CD14-positive monocyte (primary cell): ENCODE data around the gene GNS. TPM values are rescaled to one million over a fixed set of nuclear protein-coding genes. Genes with fewer than 3 reads are reported as not detected.
A peak's percentile ranks its signal among the peaks of the same experiment; 100 is the strongest.

ENCODE experiments used
- DNase-seq, 3 donors: peaks; one replicate each; pipeline ENCODE4 v3.0.0-alpha.2; 2011 to 2022
- H2AFZ ChIP-seq: 2 replicates; pipeline ENCODE4 v1.6.0; 2012; ENCODE audit warnings: mild to moderate bottlenecking, low read depth, low read length, inconsistent platforms; ENCODE audit not compliant: insufficient read depth, poor library complexity, severe bottlenecking
- H3K27ac ChIP-seq, 2 donors: 1 replicate in 1 of 2; 2 replicates in 1 of 2; pipeline ENCODE4 v1.5.1; 2012 to 2013; ENCODE audit warnings: low read length in 2 of 2, control low read depth in 1 of 2, inconsistent platforms in 1 of 2, low read depth in 1 of 2, mild to moderate bottlenecking in 1 of 2
- H3K27me3 ChIP-seq, 2 donors: one replicate each; pipeline versions ENCODE4 v1.6.0 to v1.6.1; 2011 to 2013; ENCODE audit warnings: low read length in 2 of 2; ENCODE audit not compliant: control insufficient read depth in 2 of 2, insufficient read depth in 2 of 2
- H3K36me3 ChIP-seq, 2 donors: replicated peaks in 1 of 2; 1 replicate in 1 of 2; 2 replicates in 1 of 2; pipeline versions ENCODE4 v1.5.1 to v1.6.1; 2012 to 2013; ENCODE audit warnings: low read length in 2 of 2, control low read depth in 1 of 2, inconsistent platforms in 1 of 2, mild to moderate bottlenecking in 1 of 2; ENCODE audit not compliant: insufficient read depth in 2 of 2, control insufficient read depth in 1 of 2
- H3K4me1 ChIP-seq, 2 donors: 1 replicate in 1 of 2; 2 replicates in 1 of 2; pipeline versions ENCODE4 v1.5.1 to v1.6.1; 2012 to 2013; ENCODE audit warnings: low read length in 2 of 2, control low read depth in 1 of 2, inconsistent platforms in 1 of 2, mild to moderate bottlenecking in 1 of 2, moderate library complexity in 1 of 2; ENCODE audit not compliant: insufficient read depth in 2 of 2, control insufficient read depth in 1 of 2
- H3K4me2 ChIP-seq: replicated peaks from 2 replicates; pipeline ENCODE3; 2012; ENCODE audit warnings: low read length, moderate library complexity, mild to moderate bottlenecking; ENCODE audit not compliant: poor library complexity, severe bottlenecking; ENCODE audit errors: extremely low read depth
- H3K4me3 ChIP-seq, 3 experiments: fragments of 200-600 bp in 1 of 3; sonication (generic) in 1 of 3; replicated peaks in 1 of 3; 1 replicate in 2 of 3; 2 replicates in 1 of 3; pipeline ENCODE4 v1.5.1; 2011 to 2013; ENCODE audit warnings: low read length in 3 of 3, mild to moderate bottlenecking in 3 of 3, control low read depth in 2 of 3, low read depth in 2 of 3, inconsistent platforms in 1 of 3, moderate library complexity in 1 of 3
- H3K79me2 ChIP-seq: 2 replicates; pipeline ENCODE4 v1.6.0; 2012; ENCODE audit warnings: mild to moderate bottlenecking, control low read depth, inconsistent platforms, low read length, moderate library complexity; ENCODE audit not compliant: insufficient read depth
- H3K9ac ChIP-seq: 2 replicates; pipeline ENCODE4 v1.6.0; 2017; ENCODE audit warnings: low read length, mild to moderate bottlenecking; ENCODE audit not compliant: insufficient read depth, poor library complexity, severe bottlenecking
- H3K9me3 ChIP-seq, 2 donors: replicated peaks in 1 of 2; 1 replicate in 1 of 2; 2 replicates in 1 of 2; pipeline versions ENCODE4 v1.5.1 to v1.6.1; 2012 to 2013; ENCODE audit warnings: low read length in 2 of 2, control low read depth in 1 of 2; ENCODE audit not compliant: control insufficient read depth in 1 of 2, insufficient read depth in 1 of 2
- H4K20me1 ChIP-seq: 2 replicates; pipeline ENCODE4 v1.6.0; 2012; ENCODE audit warnings: mild to moderate bottlenecking, low read length, control low read depth, moderate library complexity; ENCODE audit not compliant: insufficient read depth
- H3K27ac Mint-ChIP-seq, 7 donors: one replicate each; pipeline ENCODE4 v1.8.0; 2020; ENCODE audit warnings: mild to moderate bottlenecking in 7 of 7, mixed read lengths in 7 of 7, moderate library complexity in 6 of 7, inconsistent platforms in 2 of 7
- H3K27me3 Mint-ChIP-seq, 3 donors: one replicate each; pipeline ENCODE4 v1.8.0; 2021 to 2022; ENCODE audit warnings: low read depth in 3 of 3, mild to moderate bottlenecking in 3 of 3, mixed read lengths in 3 of 3, moderate library complexity in 3 of 3, inconsistent platforms in 1 of 3
- H3K36me3 Mint-ChIP-seq, 2 donors: one replicate each; pipeline ENCODE4 v1.8.0; 2020; ENCODE audit warnings: mixed read lengths in 2 of 2, inconsistent platforms in 1 of 2, mild to moderate bottlenecking in 1 of 2
- H3K4me1 Mint-ChIP-seq: one replicate; pipeline ENCODE4 v1.8.0; 2020; ENCODE audit warnings: mild to moderate bottlenecking, mixed read lengths
- H3K4me3 Mint-ChIP-seq, 2 donors: one replicate each; pipeline ENCODE4 v1.8.0; 2020; ENCODE audit warnings: mild to moderate bottlenecking in 2 of 2, mixed read lengths in 2 of 2, moderate library complexity in 1 of 2
- H3K9me3 Mint-ChIP-seq, 7 donors: one replicate each; pipeline ENCODE4 v1.8.0; 2020 to 2022; ENCODE audit warnings: mixed read lengths in 7 of 7, mild to moderate bottlenecking in 6 of 7, moderate library complexity in 6 of 7, inconsistent platforms in 2 of 7
- WGBS: methylation state at CpG from one replicate; pipeline ENCODE4 v1.1.5; 2013; ENCODE audit warnings: missing lambda C conversion rate; ENCODE audit not compliant: insufficient coverage; 5-methylcytosine and 5-hydroxymethylcytosine counted together
- intact Hi-C, 2 donors: fragments of 100-400 bp; cut with micrococcal nuclease; formaldehyde crosslinking; loops; one replicate each; pipeline versions ENCODE4 v1.15.0 to v1.15.1; 2023
- polyA plus RNA-seq, 3 donors: library from polyadenylated mRNA; depleted of rRNA in 1 of 3; unstranded in 2 of 3; stranded (reverse) in 1 of 3; fragments of 300-500 nt in 2 of 3; fragments of >200 nt in 1 of 3; fragmentation: Illumina TruSeq in 2 of 3; gene quantifications; 1 replicate in 2 of 3; 2 replicates in 1 of 3; pipeline ENCODE4 v1.2.3, GENCODE V29; 2012 to 2021
- TF ChIP-seq, protein P1 (sequence below): fragments of 200-600 bp; IDR thresholded peaks from one replicate; pipeline ENCODE4 v1.8.0; 2022; ENCODE audit warnings: antibody characterized with exemption, mild to moderate bottlenecking

Gene GNS
- polyA plus RNA-seq, 3 donors, result 103 to 274 (median 203) TPM

DNA sequence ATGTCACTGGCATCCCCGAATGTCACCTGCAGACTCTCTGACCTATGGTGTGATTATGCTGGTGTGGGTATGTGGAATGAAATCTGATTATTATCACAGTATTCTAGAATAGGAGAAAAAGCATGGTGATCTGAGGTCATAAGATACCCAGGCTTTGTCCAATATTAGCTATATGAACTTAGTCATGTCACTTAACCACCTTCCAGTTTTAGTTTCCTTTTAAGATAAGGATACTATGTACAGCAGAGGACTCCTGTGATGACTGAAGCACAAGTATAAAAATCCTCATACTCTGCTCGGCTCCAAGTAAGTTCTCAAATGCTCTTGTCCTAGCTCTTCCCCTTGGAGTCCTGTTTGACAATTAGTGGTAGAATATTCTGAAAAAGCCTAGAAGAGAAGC, 2.8 kb downstream of the GNS start:
- Histone ChIP-seq H2AFZ (no peak overlapping the region), H3K4me1 (peaks cover 87 to 94% of the 10 kb centered on the region in 2 donors), H4K20me1 (peaks cover 19% of the 10 kb centered on the region), H3K27me3 (no peaks in the 10 kb centered on the region), H3K4me2 (peak overlapping the region; percentile 96), H3K36me3 (peaks cover 4 to 10% of the 10 kb centered on the region in 2 donors), H3K27ac (peak overlapping the region; percentile 44 to 90), H3K79me2 (peaks cover 78% of the 10 kb centered on the region), H3K9ac (no peak overlapping the region), H3K4me3 (peak overlapping the region in 1 of 3 experiments; percentile 99), H3K9me3 (no peaks in the 10 kb centered on the region)
- peak in 1 of 3 donors; percentile 26 for DNase-seq
- Mint-ChIP-seq H3K27ac (peak overlapping the region; percentile 90 to 95 (median 92)), H3K27me3 (no peaks in the 10 kb centered on the region), H3K4me1 (peaks cover 83% of the 10 kb centered on the region), H3K36me3 (peaks cover 27 to 43% of the 10 kb centered on the region in 2 donors), H3K4me3 (no peak overlapping the region), H3K9me3 (no peaks in the 10 kb centered on the region)
- intact Hi-C loops, result loop anchor here (5.0 kb wide), 2 partner anchors 39 to 144 kb away; partner anchors contain the start of gene RASSF3 (in 1 of the 2)
- TF ChIP-seq, protein P1, sequence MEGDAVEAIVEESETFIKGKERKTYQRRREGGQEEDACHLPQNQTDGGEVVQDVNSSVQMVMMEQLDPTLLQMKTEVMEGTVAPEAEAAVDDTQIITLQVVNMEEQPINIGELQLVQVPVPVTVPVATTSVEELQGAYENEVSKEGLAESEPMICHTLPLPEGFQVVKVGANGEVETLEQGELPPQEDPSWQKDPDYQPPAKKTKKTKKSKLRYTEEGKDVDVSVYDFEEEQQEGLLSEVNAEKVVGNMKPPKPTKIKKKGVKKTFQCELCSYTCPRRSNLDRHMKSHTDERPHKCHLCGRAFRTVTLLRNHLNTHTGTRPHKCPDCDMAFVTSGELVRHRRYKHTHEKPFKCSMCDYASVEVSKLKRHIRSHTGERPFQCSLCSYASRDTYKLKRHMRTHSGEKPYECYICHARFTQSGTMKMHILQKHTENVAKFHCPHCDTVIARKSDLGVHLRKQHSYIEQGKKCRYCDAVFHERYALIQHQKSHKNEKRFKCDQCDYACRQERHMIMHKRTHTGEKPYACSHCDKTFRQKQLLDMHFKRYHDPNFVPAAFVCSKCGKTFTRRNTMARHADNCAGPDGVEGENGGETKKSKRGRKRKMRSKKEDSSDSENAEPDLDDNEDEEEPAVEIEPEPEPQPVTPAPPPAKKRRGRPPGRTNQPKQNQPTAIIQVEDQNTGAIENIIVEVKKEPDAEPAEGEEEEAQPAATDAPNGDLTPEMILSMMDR, result no peak
- WGBS, result no CpG with 5 or more reads among the region's 2 CpGs

DNA sequence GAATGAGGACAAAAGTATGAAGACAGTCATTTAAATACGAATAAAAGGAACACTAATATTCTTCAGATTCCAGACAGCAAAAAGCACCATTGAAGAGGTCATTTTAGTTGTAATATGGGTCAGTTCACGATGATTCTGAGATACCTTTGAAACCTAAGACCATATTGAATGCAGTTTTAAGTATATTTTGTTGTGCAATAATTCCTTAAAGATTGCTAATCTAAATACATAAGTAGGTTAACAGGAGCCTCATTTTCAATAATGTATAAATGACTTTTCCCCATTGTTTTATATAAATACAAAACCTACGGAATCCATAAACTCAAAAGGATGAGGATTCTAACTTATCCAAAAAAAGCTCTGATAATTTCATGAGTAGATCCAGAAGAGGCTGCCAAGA, 5.8 kb downstream of the GNS start:
- Histone ChIP-seq H3K4me2 (no peak overlapping the region), H2AFZ (no peak overlapping the region), H3K4me1 (peaks cover 87 to 98% of the 10 kb centered on the region in 2 donors), H3K79me2 (peaks cover 77% of the 10 kb centered on the region), H3K9me3 (no peaks in the 10 kb centered on the region), H3K4me3 (no peak overlapping the region), H4K20me1 (peaks cover 19% of the 10 kb centered on the region), H3K27ac (peak overlapping the region in 1 of 2 donors; percentile 53), H3K9ac (no peak overlapping the region), H3K27me3 (no peaks in the 10 kb centered on the region), H3K36me3 (peaks cover 9 to 20% of the 10 kb centered on the region in 2 donors)
- H3K27ac Mint-ChIP-seq, result peak overlapping the region; percentile 49 to 90 (median 87)
- TF ChIP-seq, protein P1, result no peak
- 100% methylated on average over 1 of the region's 3 CpGs for WGBS
- no peaks in the 10 kb centered on the region for H3K27me3 Mint-ChIP-seq
- no peak for DNase-seq
- H3K9me3 Mint-ChIP-seq, result peaks cover 0 to 2% (median 0%) of the 10 kb centered on the region in 7 donors
- no peak overlapping the region for H3K4me3 Mint-ChIP-seq
- H3K36me3 Mint-ChIP-seq, result peaks cover 40 to 59% of the 10 kb centered on the region in 2 donors
- H3K4me1 Mint-ChIP-seq, result peaks cover 82% of the 10 kb centered on the region
- intact Hi-C loops, result no loop called here
